DND-41 (cell line): Measurements from ENCODE around the gene SH3BP5.

ENCODE experiments used
- ATAC-seq: fragments of 200-7000 bp; cut with Tn5 transposase; 3 replicates; pipeline ENCODE4 v1.9.1; 2021; ENCODE audit warnings: low read depth; ENCODE audit not compliant: insufficient read depth
- DNase-seq: peaks from one replicate; pipeline ENCODE4 v3.0.0-alpha.2; 2020
- H2AFZ ChIP-seq: 2 replicates; pipeline ENCODE4 v1.6.0; 2012; ENCODE audit warnings: low read depth, low read length
- H3K27ac ChIP-seq: 2 replicates; pipeline ENCODE4 v1.5.1; 2012; ENCODE audit warnings: low read length, inconsistent platforms
- H3K27me3 ChIP-seq: fragments of 200-600 bp; sonication (generic); 2 replicates; pipeline ENCODE4 v1.6.0; 2012; ENCODE audit warnings: low read length, mild to moderate bottlenecking, inconsistent platforms; ENCODE audit not compliant: insufficient read depth, poor library complexity
- H3K36me3 ChIP-seq: 2 replicates; pipeline ENCODE4 v1.5.1; 2012; ENCODE audit warnings: low read length, inconsistent platforms; ENCODE audit not compliant: insufficient read depth
- H3K4me1 ChIP-seq: 2 replicates; pipeline ENCODE4 v1.5.1; 2012; ENCODE audit warnings: mild to moderate bottlenecking, low read length; ENCODE audit not compliant: insufficient read depth
- H3K4me2 ChIP-seq: 2 replicates; pipeline ENCODE4 v1.6.0; 2012; ENCODE audit warnings: mild to moderate bottlenecking, moderate library complexity, low read length, inconsistent platforms; ENCODE audit not compliant: insufficient read depth
- H3K4me3 ChIP-seq, 2 experiments: fragments of 200-600 bp in 1 of 2; shearing (Covaris generic) in 1 of 2; 2 replicates each; pipeline ENCODE4 v1.5.1; 2012 to 2016; ENCODE audit warnings: inconsistent platforms in 2 of 2, low read length in 2 of 2, mild to moderate bottlenecking in 2 of 2, low read depth in 1 of 2, moderate library complexity in 1 of 2
- H3K79me2 ChIP-seq: 2 replicates; pipeline ENCODE4 v1.6.0; 2012; ENCODE audit warnings: low read length, inconsistent platforms; ENCODE audit not compliant: insufficient read depth
- H3K9ac ChIP-seq: 2 replicates; pipeline ENCODE4 v1.6.0; 2012; ENCODE audit warnings: low read depth, mild to moderate bottlenecking, inconsistent platforms, low read length, moderate library complexity
- H3K9me3 ChIP-seq: 2 replicates; pipeline ENCODE4 v1.5.1; 2012; ENCODE audit warnings: low read length, moderate library complexity, mild to moderate bottlenecking, inconsistent platforms; ENCODE audit not compliant: insufficient read depth, severe bottlenecking
- H4K20me1 ChIP-seq: 2 replicates; pipeline ENCODE4 v1.6.0; 2012; ENCODE audit warnings: low read length; ENCODE audit not compliant: insufficient read depth
- EZH2 ChIP-seq: IDR thresholded peaks from 3 replicates; pipeline ENCODE4 v1.6.1; 2012; ENCODE audit warnings: borderline replicate concordance, low read depth, mild to moderate bottlenecking, moderate library complexity, low read length, inconsistent platforms; ENCODE audit not compliant: severe bottlenecking
- TF ChIP-seq, protein P1 (sequence below): IDR thresholded peaks from 2 replicates; pipeline ENCODE4 v1.5.1; 2012; ENCODE audit warnings: borderline replicate concordance, low read length, moderate library complexity, mild to moderate bottlenecking; ENCODE audit not compliant: poor library complexity, severe bottlenecking; ENCODE audit errors: extremely low read depth

Gene SH3BP5

GRCh38 chr3:15220056-15220455 is 112.3 kb downstream of the SH3BP5 start:
- Histone ChIP-seq H4K20me1 (no peaks in the 10 kb centered on the region; the same call in 1 of the 2 replicates), H3K9me3 (no peaks in the 10 kb centered on the region), H3K27me3 (no peaks in the 10 kb centered on the region), H3K4me2 (no peak overlapping the region), H3K9ac (no peak overlapping the region), H3K36me3 (peaks cover 90% of the 10 kb centered on the region), H3K27ac (no peak overlapping the region), H3K4me3 (no peak overlapping the region), H2AFZ (no peak overlapping the region), H3K79me2 (no peaks in the 10 kb centered on the region; the same call in 1 of the 2 replicates), H3K4me1 (no peaks in the 10 kb centered on the region; the same call in 1 of the 2 replicates)
- DNase-seq (no peak), ATAC-seq (no peak)
- TF ChIP-seq, protein P1, sequence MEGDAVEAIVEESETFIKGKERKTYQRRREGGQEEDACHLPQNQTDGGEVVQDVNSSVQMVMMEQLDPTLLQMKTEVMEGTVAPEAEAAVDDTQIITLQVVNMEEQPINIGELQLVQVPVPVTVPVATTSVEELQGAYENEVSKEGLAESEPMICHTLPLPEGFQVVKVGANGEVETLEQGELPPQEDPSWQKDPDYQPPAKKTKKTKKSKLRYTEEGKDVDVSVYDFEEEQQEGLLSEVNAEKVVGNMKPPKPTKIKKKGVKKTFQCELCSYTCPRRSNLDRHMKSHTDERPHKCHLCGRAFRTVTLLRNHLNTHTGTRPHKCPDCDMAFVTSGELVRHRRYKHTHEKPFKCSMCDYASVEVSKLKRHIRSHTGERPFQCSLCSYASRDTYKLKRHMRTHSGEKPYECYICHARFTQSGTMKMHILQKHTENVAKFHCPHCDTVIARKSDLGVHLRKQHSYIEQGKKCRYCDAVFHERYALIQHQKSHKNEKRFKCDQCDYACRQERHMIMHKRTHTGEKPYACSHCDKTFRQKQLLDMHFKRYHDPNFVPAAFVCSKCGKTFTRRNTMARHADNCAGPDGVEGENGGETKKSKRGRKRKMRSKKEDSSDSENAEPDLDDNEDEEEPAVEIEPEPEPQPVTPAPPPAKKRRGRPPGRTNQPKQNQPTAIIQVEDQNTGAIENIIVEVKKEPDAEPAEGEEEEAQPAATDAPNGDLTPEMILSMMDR: no peak
- no peak for TF ChIP-seq EZH2

GRCh38 chr3:15218689-15219088 is 113.7 kb downstream of the SH3BP5 start:
- Histone ChIP-seq H3K9me3 (no peaks in the 10 kb centered on the region), H3K27ac (no peak overlapping the region), H3K4me3 (no peak overlapping the region), H3K36me3 (peaks cover 86% of the 10 kb centered on the region), H3K27me3 (no peaks in the 10 kb centered on the region), H3K79me2 (peaks cover 7% of the 10 kb centered on the region; the same call in 1 of the 2 replicates), H3K4me2 (no peak overlapping the region), H2AFZ (no peak overlapping the region), H3K9ac (no peak overlapping the region), H3K4me1 (no peaks in the 10 kb centered on the region; the same call in 1 of the 2 replicates), H4K20me1 (no peaks in the 10 kb centered on the region; the same call in 1 of the 2 replicates)
- ATAC-seq (no peak), DNase-seq (no peak)
- TF ChIP-seq, protein P1: no peak
- no peak for TF ChIP-seq EZH2

DNA sequence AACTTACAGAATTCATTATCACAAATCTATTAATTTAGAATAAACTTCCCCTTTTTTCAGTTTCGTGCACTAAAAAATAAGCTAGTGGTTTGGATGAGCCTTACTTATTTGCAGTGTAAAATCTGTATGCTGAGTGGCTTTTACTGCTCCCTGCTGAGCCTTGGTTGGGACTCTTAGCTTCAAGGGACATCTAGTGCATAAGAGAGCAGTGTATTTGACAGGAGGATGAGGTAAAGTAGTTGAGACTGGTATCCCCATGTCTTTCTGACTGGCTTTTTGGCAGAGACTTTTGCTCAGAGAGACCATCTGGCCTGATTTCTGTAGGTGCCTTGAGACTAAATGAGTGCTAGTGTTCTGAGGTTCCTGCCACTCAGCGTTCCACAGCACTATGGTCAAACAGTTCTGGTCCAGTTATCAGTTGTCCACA is 114.5 kb downstream of the SH3BP5 start:
- TF ChIP-seq EZH2: no peak
- TF ChIP-seq, protein P1: no peak
- H3K36me3 ChIP-seq: peaks cover 85% of the 10 kb centered on the region

More for the DNA sequence above, 114.5 kb downstream of the SH3BP5 start:
- Histone ChIP-seq H3K79me2 (peaks cover 7% of the 10 kb centered on the region; the same call in 1 of the 2 replicates), H2AFZ (no peak overlapping the region), H3K4me3 (no peak overlapping the region), H3K4me1 (no peaks in the 10 kb centered on the region; the same call in 1 of the 2 replicates), H3K4me2 (no peak overlapping the region), H3K27me3 (no peaks in the 10 kb centered on the region), H3K9ac (no peak overlapping the region), H4K20me1 (no peaks in the 10 kb centered on the region; the same call in 1 of the 2 replicates), H3K27ac (no peak overlapping the region), H3K9me3 (no peaks in the 10 kb centered on the region)
- DNase-seq (no peak), ATAC-seq (no peak)
